Stomach (tissue), 4 donors: ENCODE results near the gene PHLDB3.

Experiments used
- CTCF ChIP-seq, 7 experiments: fragments of 450-650 bp in 4 of 7; fragments of 200-600 bp in 3 of 7; sonication (generic) in 3 of 7; IDR thresholded peaks; one replicate each; pipeline ENCODE4 v1.5.1; 2016 to 2019; ENCODE audit warnings: antibody characterized with exemption in 7 of 7, control low read depth in 2 of 7, mild to moderate bottlenecking in 1 of 7
- EP300 ChIP-seq: sonication (generic); formaldehyde crosslinking; IDR thresholded peaks from one replicate; pipeline ENCODE4 v1.6.1; 2017; ENCODE audit warnings: antibody characterized with exemption
- POLR2A ChIP-seq, 4 donors: fragments of 450-650 bp; IDR thresholded peaks; one replicate each; pipeline ENCODE4 v1.6.1; 2016; ENCODE audit warnings: antibody characterized with exemption in 4 of 4, control low read depth in 2 of 4, mild to moderate bottlenecking in 1 of 4, moderate library complexity in 1 of 4
- POLR2AphosphoS5 ChIP-seq, 3 donors: sonication (generic); formaldehyde crosslinking; IDR thresholded peaks; one replicate each; pipeline ENCODE4 v1.6.1; 2016; ENCODE audit warnings: antibody characterized with exemption in 3 of 3

- TF ChIP-seq CTCF (IDR thresholded peaks at IDR 0.05) (no peak), EP300 (no peak), POLR2AphosphoS5 (IDR thresholded peaks at IDR 0.05) (no peak), POLR2A (IDR thresholded peaks at IDR 0.05) (no peak)
Measured at GRCh38 chr19:43505186-43505456, 575 bp upstream of the PHLDB3 start.
